Effector memory CD4-positive, alpha-beta T cell (primary cell): ENCODE data around the gene GFAP.

Experiments
- DNase-seq, 3 donors: peaks; one replicate each; pipeline ENCODE4 v3.0.0-alpha.2; 2020
- H3K27ac ChIP-seq: 2 replicates; pipeline ENCODE4 v1.7.0; 2013; ENCODE audit warnings: mild to moderate bottlenecking, low read length, moderate library complexity; ENCODE audit not compliant: insufficient read depth, poor library complexity, severe bottlenecking
- H3K27me3 ChIP-seq: replicated peaks from 2 replicates; pipeline ENCODE4 v1.7.0; 2013; ENCODE audit warnings: mild to moderate bottlenecking, low read length; ENCODE audit not compliant: insufficient read depth, control insufficient read depth, poor library complexity, severe bottlenecking
- H3K36me3 ChIP-seq: 2 replicates; pipeline ENCODE4 v1.7.0; 2013; ENCODE audit warnings: mild to moderate bottlenecking, low read length, moderate library complexity; ENCODE audit not compliant: control insufficient read depth, insufficient read depth
- H3K4me1 ChIP-seq: 2 replicates; pipeline ENCODE4 v1.7.0; 2013; ENCODE audit warnings: low read length, mild to moderate bottlenecking; ENCODE audit not compliant: control insufficient read depth, insufficient read depth, poor library complexity, severe bottlenecking
- H3K4me3 ChIP-seq: 2 replicates; pipeline ENCODE4 v1.7.0; 2013; ENCODE audit warnings: low read length, low read depth, mild to moderate bottlenecking; ENCODE audit not compliant: insufficient read depth, poor library complexity, severe bottlenecking
- H3K9me3 ChIP-seq: 2 replicates; pipeline ENCODE4 v1.7.0; 2013; ENCODE audit warnings: mild to moderate bottlenecking, low read length, moderate library complexity; ENCODE audit not compliant: control insufficient read depth

Gene GFAP

GRCh38 chr17:44915862-44916780 lies 821 bp upstream of the GFAP start:
- peaks cover 8% of the 10 kb centered on the region for H3K27me3 ChIP-seq
- H3K27ac ChIP-seq = no peak overlapping the region
- H3K4me1 ChIP-seq = peaks cover 5% of the 10 kb centered on the region
- no peak for DNase-seq
- H3K36me3 ChIP-seq = no peaks in the 10 kb centered on the region
- no peaks in the 10 kb centered on the region for H3K9me3 ChIP-seq
- H3K4me3 ChIP-seq = no peak overlapping the region

GRCh38 chr17:44914698-44915271 lies 515 bp downstream of the GFAP start:
- Histone ChIP-seq H3K4me3 (no peak overlapping the region), H3K27me3 (peaks cover 11% of the 10 kb centered on the region), H3K27ac (no peak overlapping the region), H3K4me1 (peaks cover 8% of the 10 kb centered on the region), H3K36me3 (no peaks in the 10 kb centered on the region), H3K9me3 (no peaks in the 10 kb centered on the region)
- DNase-seq = no peak

- Histone ChIP-seq H3K36me3 (no peaks in the 10 kb centered on the region), H3K9me3 (no peaks in the 10 kb centered on the region), H3K4me1 (peaks cover 8% of the 10 kb centered on the region), H3K4me3 (no peak overlapping the region), H3K27me3 (peaks cover 11% of the 10 kb centered on the region), H3K27ac (no peak overlapping the region)
- DNase-seq = no peak
Observed at GRCh38 chr17:44914148-44914547, 1.2 kb downstream of the GFAP start.

- no peak for DNase-seq
- H3K36me3 ChIP-seq = no peaks in the 10 kb centered on the region
- H3K4me3 ChIP-seq = no peak overlapping the region
- H3K27ac ChIP-seq = no peak overlapping the region
- H3K9me3 ChIP-seq = no peaks in the 10 kb centered on the region
- peaks cover 8% of the 10 kb centered on the region for H3K4me1 ChIP-seq
- peaks cover 11% of the 10 kb centered on the region for H3K27me3 ChIP-seq
Observed at GRCh38 chr17:44913676-44914075, 1.6 kb downstream of the GFAP start.

- Histone ChIP-seq H3K9me3 (no peaks in the 10 kb centered on the region), H3K27ac (no peak overlapping the region), H3K4me1 (peaks cover 8% of the 10 kb centered on the region), H3K36me3 (no peaks in the 10 kb centered on the region), H3K27me3 (peaks cover 11% of the 10 kb centered on the region), H3K4me3 (no peak overlapping the region)
- DNase-seq = no peak
Observed at GRCh38 chr17:44912763-44913544, 2.3 kb downstream of the GFAP start.

- Histone ChIP-seq H3K27me3 (peaks cover 11% of the 10 kb centered on the region), H3K9me3 (no peaks in the 10 kb centered on the region), H3K4me3 (peak overlapping the region; percentile 34), H3K4me1 (peaks cover 8% of the 10 kb centered on the region), H3K27ac (no peak overlapping the region), H3K36me3 (no peaks in the 10 kb centered on the region)
- peak in 2 of 3 donors; percentile 16 to 34 for DNase-seq
Observed at GRCh38 chr17:44911133-44912001, 3.9 kb downstream of the GFAP start.

GRCh38 chr17:44910231-44911106 lies 4.8 kb downstream of the GFAP start:
- H3K27me3 ChIP-seq = peaks cover 11% of the 10 kb centered on the region
- no peaks in the 10 kb centered on the region for H3K36me3 ChIP-seq
- H3K9me3 ChIP-seq = no peaks in the 10 kb centered on the region
- peaks cover 8% of the 10 kb centered on the region for H3K4me1 ChIP-seq
- H3K27ac ChIP-seq = no peak overlapping the region
- H3K4me3 ChIP-seq = peak overlapping the region; percentile 34
- no peak for DNase-seq

- Histone ChIP-seq H3K27ac (no peak overlapping the region), H3K27me3 (peaks cover 11% of the 10 kb centered on the region), H3K9me3 (no peaks in the 10 kb centered on the region), H3K36me3 (no peaks in the 10 kb centered on the region), H3K4me3 (no peak overlapping the region), H3K4me1 (peaks cover 8% of the 10 kb centered on the region)
- DNase-seq = no peak
Observed at GRCh38 chr17:44909681-44910144, 5.6 kb downstream of the GFAP start.
